Endothelial cell (in vitro differentiated cells): ENCODE data around the gene EPB41L4A. TPM values are rescaled to one million over a fixed set of nuclear protein-coding genes. Genes with fewer than 3 reads are reported as not detected.
A peak's percentile ranks its signal among the peaks of the same experiment; 100 is the strongest.
"Not testable (repeated sequence)": the region's sequence is repeated elsewhere in the genome, so short reads cannot be mapped to it uniquely, and the experiment has no call there.

ENCODE experiments used
- DNase-seq: peaks from one replicate; pipeline ENCODE4 v3.0.0; 2021; ENCODE audit warnings: low spot score
- H3K27ac Mint-ChIP-seq: one replicate; pipeline ENCODE4 v1.8.0; 2021; ENCODE audit warnings: mixed read lengths, inconsistent platforms; ENCODE audit not compliant: unreplicated experiment
- H3K27me3 Mint-ChIP-seq: one replicate; pipeline ENCODE4 v1.8.0; 2021; ENCODE audit warnings: mild to moderate bottlenecking, moderate library complexity, mixed read lengths, inconsistent platforms; ENCODE audit not compliant: unreplicated experiment
- H3K36me3 Mint-ChIP-seq: one replicate; pipeline ENCODE4 v1.8.0; 2021; ENCODE audit warnings: mild to moderate bottlenecking, low read depth, mixed read lengths, inconsistent platforms; ENCODE audit not compliant: unreplicated experiment
- H3K4me1 Mint-ChIP-seq: one replicate; pipeline ENCODE4 v1.8.0; 2021; ENCODE audit warnings: mild to moderate bottlenecking, mixed read lengths, inconsistent platforms; ENCODE audit not compliant: unreplicated experiment
- H3K4me3 Mint-ChIP-seq: one replicate; pipeline ENCODE4 v1.8.0; 2021; ENCODE audit warnings: mild to moderate bottlenecking, mixed read lengths, inconsistent platforms; ENCODE audit not compliant: unreplicated experiment
- H3K9me3 Mint-ChIP-seq: one replicate; pipeline ENCODE4 v1.8.0; 2021; ENCODE audit warnings: mixed read lengths, inconsistent platforms; ENCODE audit not compliant: unreplicated experiment
- CTCF ChIP-seq: fragments of 200-600 bp; sonication (generic); IDR thresholded peaks from one replicate; pipeline ENCODE4 v1.5.0; 2021; ENCODE audit warnings: antibody characterized with exemption; ENCODE audit not compliant: unreplicated experiment
- total RNA-seq: library from RNA; stranded (reverse); fragmentation: NEBNext Ultra II Directional; extraction: Animal tissue kit (Norgen Biotek cat#: 25700); gene quantifications from one replicate; pipeline ENCODE4 v1.2.1, GENCODE V29; 2021; ENCODE audit not compliant: unreplicated experiment

EPB41L4A gene
- total RNA-seq, 1 donor from 2014 or later, result 50.6 TPM

GRCh38 chr5:112401924-112402323, 17.2 kb downstream of the EPB41L4A start:
- Mint-ChIP-seq H3K4me3 (peak overlapping the region; percentile 53), H3K27ac (no peak overlapping the region), H3K36me3 (peaks cover 36% of the 10 kb centered on the region), H3K27me3 (peaks cover 3% of the 10 kb centered on the region), H3K4me1 (peaks cover 18% of the 10 kb centered on the region), H3K9me3 (no peaks in the 10 kb centered on the region)
- no peak for TF ChIP-seq CTCF
- no peak for DNase-seq

GRCh38 chr5:112397690-112398089, 21.4 kb downstream of the EPB41L4A start:
- Mint-ChIP-seq H3K4me3 (no peak overlapping the region), H3K27me3 (peaks cover 3% of the 10 kb centered on the region), H3K27ac (no peak overlapping the region), H3K9me3 (no peaks in the 10 kb centered on the region), H3K4me1 (peaks cover 9% of the 10 kb centered on the region), H3K36me3 (peaks cover 36% of the 10 kb centered on the region)
- no peak for TF ChIP-seq CTCF
- DNase-seq, result no peak

GRCh38 chr5:112396430-112396829, 22.6 kb downstream of the EPB41L4A start:
- TF ChIP-seq CTCF, result no peak
- no peak for DNase-seq
- Mint-ChIP-seq H3K27ac (no peak overlapping the region), H3K27me3 (peaks cover 3% of the 10 kb centered on the region), H3K4me1 (peaks cover 3% of the 10 kb centered on the region), H3K9me3 (no peaks in the 10 kb centered on the region), H3K36me3 (peaks cover 23% of the 10 kb centered on the region), H3K4me3 (no peak overlapping the region)

GRCh38 chr5:112395299-112395698, 23.8 kb downstream of the EPB41L4A start:
- H3K27me3 Mint-ChIP-seq, DNase-seq, H3K4me3 Mint-ChIP-seq, H3K4me1 Mint-ChIP-seq, H3K27ac Mint-ChIP-seq, H3K9me3 Mint-ChIP-seq: not testable (repeated sequence)
- peaks cover 20% of the 10 kb centered on the region for H3K36me3 Mint-ChIP-seq

- no peak for TF ChIP-seq CTCF
- no peak for DNase-seq
- H3K4me3 Mint-ChIP-seq, result no peak overlapping the region
- H3K9me3 Mint-ChIP-seq, result no peaks in the 10 kb centered on the region
- H3K27ac Mint-ChIP-seq, result no peak overlapping the region
- H3K36me3 Mint-ChIP-seq, result no peaks in the 10 kb centered on the region
- H3K4me1 Mint-ChIP-seq, result peaks cover 6% of the 10 kb centered on the region
- no peaks in the 10 kb centered on the region for H3K27me3 Mint-ChIP-seq
Observed at GRCh38 chr5:112390327-112390726, 28.8 kb downstream of the EPB41L4A start.

GRCh38 chr5:112388739-112389138, 30.3 kb downstream of the EPB41L4A start:
- no peak for TF ChIP-seq CTCF
- H3K36me3 Mint-ChIP-seq, result peaks cover 8% of the 10 kb centered on the region
- no peaks in the 10 kb centered on the region for H3K9me3 Mint-ChIP-seq
- H3K4me1 Mint-ChIP-seq, result peaks cover 15% of the 10 kb centered on the region
- H3K4me3 Mint-ChIP-seq, result no peak overlapping the region
- H3K27ac Mint-ChIP-seq, result no peak overlapping the region
- H3K27me3 Mint-ChIP-seq, result peaks cover 2% of the 10 kb centered on the region
- DNase-seq, result no peak
